ENCODE data around the gene OR1S2.

The OR1S2 gene

DNA sequence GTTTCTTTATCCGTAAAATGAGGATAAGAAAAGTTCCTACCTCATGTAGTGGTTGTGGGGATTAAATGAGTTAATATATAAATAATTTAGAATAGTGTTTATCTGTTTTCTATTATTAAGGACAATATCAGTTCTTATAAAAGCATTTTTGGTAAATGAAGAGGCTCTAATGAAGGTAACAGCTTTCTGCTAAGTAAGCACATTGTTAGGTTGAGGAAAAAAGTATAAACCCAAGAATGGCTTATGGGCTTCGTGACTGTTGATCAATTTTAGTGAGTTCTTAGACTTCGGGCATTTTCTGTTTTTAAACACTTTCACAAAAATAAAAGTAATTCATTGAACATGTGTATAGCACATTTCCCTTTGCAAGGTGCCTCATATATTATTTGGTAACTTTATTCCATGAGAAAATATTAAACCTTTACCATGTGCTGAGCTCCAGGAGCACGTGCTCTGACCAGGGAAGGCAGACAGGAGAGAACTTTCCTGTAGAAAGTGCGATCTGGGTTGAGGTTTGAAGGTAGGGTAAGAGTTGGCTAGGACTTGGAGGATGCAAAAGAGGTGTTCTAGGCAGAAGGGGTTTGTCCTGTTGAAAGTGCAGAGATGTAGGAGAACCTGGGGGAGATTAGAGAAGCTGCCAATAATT lies 26.4 kb downstream of the OR1S2 start:
- H3K4me1 ChIP-seq (ENCODE audit: insufficient read depth, low read length), result no peaks in the 10 kb centered on the region
- H3K36me3 ChIP-seq (ENCODE audit: insufficient read depth, low read length), result no peaks in the 10 kb centered on the region
- no peaks in the 10 kb centered on the region for H3K9me3 ChIP-seq (ENCODE audit: control insufficient read depth, insufficient read depth, low read length)
- no peak overlapping the region for H3K9ac ChIP-seq (ENCODE audit: low read depth, low read length)

DNA sequence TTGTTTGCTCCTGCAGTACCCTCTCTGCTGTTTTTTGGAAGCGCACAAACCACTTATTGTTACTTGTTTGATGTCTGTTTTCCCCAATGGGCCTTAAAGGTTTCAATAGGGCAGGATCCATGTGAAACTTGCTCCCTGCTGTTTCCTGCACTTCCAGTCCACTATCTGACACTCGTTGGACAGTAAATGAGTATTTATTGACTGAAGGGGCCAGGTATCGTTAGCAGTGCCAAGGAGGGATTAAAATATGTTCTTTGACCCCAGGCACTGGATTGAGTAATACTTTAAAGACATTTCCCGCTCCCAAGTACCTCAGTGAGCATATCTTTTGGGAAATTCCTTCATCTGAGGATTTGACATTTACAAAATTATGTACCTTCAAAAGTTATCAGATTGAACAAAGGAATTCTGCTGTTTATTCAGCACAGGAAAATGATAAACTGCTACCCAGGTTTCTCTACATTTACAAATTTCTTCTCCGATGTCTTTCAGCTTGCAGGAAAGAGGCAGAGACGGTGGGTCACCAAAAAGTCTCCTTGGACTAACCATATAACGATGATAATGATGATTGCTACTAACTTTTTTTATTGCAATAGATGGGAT lies 38.3 kb downstream of the OR1S2 start:
- Histone ChIP-seq H3K4me1 (ENCODE audit: insufficient read depth, low read length) (no peaks in the 10 kb centered on the region), H3K9me3 (ENCODE audit: control insufficient read depth, insufficient read depth, low read length) (no peaks in the 10 kb centered on the region), H3K9ac (ENCODE audit: low read depth, low read length) (no peak overlapping the region), H3K36me3 (ENCODE audit: insufficient read depth, low read length) (no peaks in the 10 kb centered on the region)

DNA sequence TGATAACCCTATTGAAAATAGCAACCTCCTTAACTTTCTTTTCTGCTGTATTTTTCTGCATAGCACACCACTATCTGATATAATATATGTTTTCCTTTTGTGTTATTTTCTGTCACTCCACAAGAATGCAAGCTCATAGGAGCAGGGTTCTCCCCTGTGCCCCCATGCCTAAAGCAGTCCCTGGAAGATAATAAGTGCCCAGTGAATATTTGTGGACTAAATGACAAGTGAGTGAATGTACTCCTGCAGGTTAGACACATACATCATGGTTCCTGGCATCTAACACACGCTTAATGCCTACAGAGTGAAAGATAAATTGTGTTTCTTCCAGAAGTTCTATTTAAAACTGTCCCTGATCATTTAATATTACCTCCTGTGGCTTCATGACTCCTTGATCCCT lies 39.0 kb downstream of the OR1S2 start:
- Histone ChIP-seq H3K9me3 (ENCODE audit: control insufficient read depth, insufficient read depth, low read length) (no peaks in the 10 kb centered on the region), H3K9ac (ENCODE audit: low read depth, low read length) (no peak overlapping the region), H3K36me3 (ENCODE audit: insufficient read depth, low read length) (no peaks in the 10 kb centered on the region), H3K4me1 (ENCODE audit: insufficient read depth, low read length) (no peaks in the 10 kb centered on the region)

GRCh38 chr11:58164389-58164788 lies 39.6 kb downstream of the OR1S2 start:
- H3K9ac ChIP-seq (ENCODE audit: low read depth, low read length), result no peak overlapping the region
- no peaks in the 10 kb centered on the region for H3K4me1 ChIP-seq (ENCODE audit: insufficient read depth, low read length)
- no peaks in the 10 kb centered on the region for H3K36me3 ChIP-seq (ENCODE audit: insufficient read depth, low read length)
- H3K9me3 ChIP-seq (ENCODE audit: control insufficient read depth, insufficient read depth, low read length), result no peaks in the 10 kb centered on the region

All from ES-I3 (cell line).